PC-9 (cell line): ENCODE measurements around the gene TRAF3IP1. TPM values are rescaled to one million over a fixed set of nuclear protein-coding genes. Genes with fewer than 3 reads are reported as not detected.

Experiments used
- BruUV-seq: library from RNA; stranded (reverse); fragments of 400-500 nt; replicated peaks from 2 replicates; lab custom pipeline; 2021; lab: Mats Ljungman, UMichigan
- CTCF ChIA-PET: fragments of 300-600 bp; sonication (Branson Sonifier 250); formaldehyde crosslinking; loops from one replicate; lab custom pipeline; 2022; ENCODE audit warnings: antibody characterized with exemption; lab: Charles Lee
- POLR2A ChIA-PET: fragments of 300-600 bp; sonication (Branson Sonifier 250); formaldehyde crosslinking; loops from one replicate; lab custom pipeline; 2022; ENCODE audit warnings: antibody characterized with exemption; ENCODE audit not compliant: unreplicated experiment; lab: Charles Lee
- DNase-seq, 2 experiments: peaks; one replicate each; pipeline versions ENCODE4 v3.0.0 to v3.0.0-alpha.2; 2015 to 2022; ENCODE audit warnings: mixed read lengths in 1 of 2
- H2AFZ ChIP-seq: fragments of 200-600 bp; sonication (generic); 2 replicates; pipeline ENCODE4 v1.8.1; 2017; ENCODE audit warnings: antibody characterized with exemption
- H3F3A ChIP-seq: fragments of 200-600 bp; sonication (generic); 2 replicates; pipeline ENCODE4 v1.8.1; 2017; ENCODE audit warnings: antibody characterized with exemption, mild to moderate bottlenecking, low read depth; ENCODE audit not compliant: insufficient read depth
- H3K27ac ChIP-seq: fragments of 200-600 bp; sonication (generic); 2 replicates; pipeline ENCODE4 v1.6.1; 2016; ENCODE audit warnings: mixed run types
- H3K27me3 ChIP-seq: fragments of 200-600 bp; sonication (generic); 2 replicates; pipeline ENCODE4 v1.6.1; 2016; ENCODE audit warnings: low read depth, mixed run types; ENCODE audit not compliant: insufficient read depth
- H3K36me3 ChIP-seq: fragments of 200-600 bp; sonication (generic); 2 replicates; pipeline ENCODE4 v1.6.1; 2016; ENCODE audit warnings: low read depth, mixed run types
- H3K4me1 ChIP-seq: fragments of 200-600 bp; sonication (generic); replicated peaks from 2 replicates; pipeline ENCODE4 v1.6.1; 2016; ENCODE audit warnings: mixed run types; ENCODE audit not compliant: insufficient read depth
- H3K4me2 ChIP-seq: fragments of 200-600 bp; sonication (generic); 2 replicates; pipeline ENCODE4 v1.6.1; 2017; ENCODE audit warnings: mixed run types
- H3K4me3 ChIP-seq: fragments of 200-600 bp; sonication (generic); 2 replicates; pipeline ENCODE4 v1.6.1; 2016; ENCODE audit warnings: mixed run types
- H3K79me2 ChIP-seq: fragments of 200-600 bp; sonication (generic); 2 replicates; pipeline ENCODE4 v1.6.1; 2017; ENCODE audit warnings: low read depth, mixed run types
- H3K9me2 ChIP-seq: fragments of 200-600 bp; sonication (generic); 2 replicates; pipeline ENCODE4 v1.8.1; 2017; ENCODE audit warnings: mild to moderate bottlenecking; ENCODE audit not compliant: insufficient read depth
- H3K9me3 ChIP-seq: fragments of 200-600 bp; sonication (generic); 2 replicates; pipeline ENCODE4 v1.8.1; 2016; ENCODE audit warnings: low read depth; ENCODE audit not compliant: insufficient read depth
- H4K20me1 ChIP-seq: fragments of 200-600 bp; sonication (generic); 2 replicates; pipeline ENCODE4 v1.8.1; 2017; ENCODE audit not compliant: insufficient read depth
- CTCF ChIP-seq: fragments of 200-600 bp; sonication (generic); conservative IDR thresholded peaks from 2 replicates; pipeline ENCODE4 v1.6.1; 2017; ENCODE audit warnings: mixed run types, antibody characterized with exemption, mild to moderate bottlenecking, moderate library complexity
- EZH2 ChIP-seq: fragments of 200-600 bp; sonication (generic); IDR thresholded peaks from 2 replicates; pipeline ENCODE4 v1.8.0; 2017; ENCODE audit warnings: antibody characterized with exemption, low read depth
- intact Hi-C: fragments of 100-400 bp; cut with micrococcal nuclease; formaldehyde crosslinking; loops from one replicate; pipeline ENCODE4 v1.10.0; 2022; ENCODE audit not compliant: unreplicated experiment
- total RNA-seq: library from RNA; stranded (reverse); gene quantifications from 2 replicates; pipeline ENCODE4 v1.2.3, GENCODE V29; 2021

Gene TRAF3IP1
- total RNA-seq, 1 experiment from 2014 or later: 51.7 TPM

GRCh38 chr2:238325694-238326093 is 5.4 kb downstream of the TRAF3IP1 start:
- POLR2A ChIA-PET: no interaction called here
- peaks cover 20% of the 10 kb centered on the region for H3K36me3 ChIP-seq
- H3K9me3 ChIP-seq: no peaks in the 10 kb centered on the region
- no peak for TF ChIP-seq CTCF
- TF ChIP-seq EZH2: no peak
- no peak overlapping the region for H3K27ac ChIP-seq
- no peaks in the 10 kb centered on the region for H3K9me2 ChIP-seq
- peaks cover 14% of the 10 kb centered on the region for H4K20me1 ChIP-seq
- intact Hi-C loops: no loop called here
- H2AFZ ChIP-seq: no peak overlapping the region
- H3K4me2 ChIP-seq: no peak overlapping the region
- no TSS peak for BruUV-seq
- H3K79me2 ChIP-seq: peaks cover 29% of the 10 kb centered on the region
- H3K27me3 ChIP-seq: no peaks in the 10 kb centered on the region
- CTCF ChIA-PET: no interaction called here
- no peak overlapping the region for H3K4me3 ChIP-seq
- H3F3A ChIP-seq: 0 out of 2 replicates have a peak, but pooled peaks cover 6% of the 10 kb centered on the region
- no peak for DNase-seq
- H3K4me1 ChIP-seq: peaks cover 12% of the 10 kb centered on the region

DNA sequence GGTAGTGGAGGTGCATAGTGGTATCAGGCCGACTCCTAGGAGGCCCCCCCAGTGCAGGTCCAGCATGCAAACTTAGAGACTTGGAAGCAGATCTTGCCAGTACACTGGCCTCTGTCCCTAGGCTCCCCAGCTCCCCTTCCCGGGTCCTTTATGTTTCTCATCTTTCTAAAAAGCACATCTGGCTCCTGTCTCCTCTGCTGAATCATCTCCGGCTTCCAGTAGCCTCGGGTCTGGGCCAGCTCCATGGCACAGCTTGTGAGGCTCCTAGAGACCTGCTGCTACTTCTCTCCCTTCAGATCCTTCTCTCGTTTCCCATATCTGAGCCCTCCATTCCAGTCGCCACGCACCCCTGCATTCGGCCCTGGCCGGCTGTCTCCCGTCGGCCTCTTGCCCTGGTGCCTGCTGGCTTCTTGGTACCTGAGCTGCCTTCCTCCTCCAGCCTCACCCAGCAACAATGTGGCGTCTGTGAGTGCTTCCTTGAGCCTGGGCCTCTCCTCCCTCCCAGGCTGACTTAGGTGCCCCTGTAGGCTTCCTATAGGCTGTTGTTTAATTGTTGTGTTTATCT is 6.6 kb downstream of the TRAF3IP1 start:
- BruUV-seq: no TSS peak
- no peak overlapping the region for H3K27ac ChIP-seq
- intact Hi-C loops: no loop called here

DNA sequence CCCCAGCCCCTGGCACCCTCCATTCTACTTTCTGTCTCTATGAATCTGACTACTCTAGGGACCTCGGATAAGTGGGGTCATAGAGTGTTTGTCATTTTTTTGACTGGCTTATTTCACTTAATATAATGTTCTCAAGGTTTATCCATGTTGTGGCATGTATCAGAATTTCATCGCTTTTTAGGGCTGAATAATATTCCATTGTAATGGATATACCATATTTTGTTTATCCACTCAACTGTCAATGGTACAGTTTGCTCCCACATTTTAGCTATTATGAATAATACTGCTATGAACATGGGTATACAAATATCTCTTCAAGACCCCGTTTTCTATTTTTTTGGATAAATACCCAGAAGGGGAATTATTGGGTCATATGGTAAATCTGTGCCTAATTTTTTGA is 7.4 kb downstream of the TRAF3IP1 start:
- Histone ChIP-seq H3K27me3 (no peaks in the 10 kb centered on the region), H2AFZ (no peak overlapping the region), H3F3A (no peaks in the 10 kb centered on the region), H3K9me3 (no peaks in the 10 kb centered on the region), H4K20me1 (peaks cover 14% of the 10 kb centered on the region), H3K36me3 (peaks cover 23% of the 10 kb centered on the region), H3K9me2 (no peaks in the 10 kb centered on the region), H3K4me1 (no peaks in the 10 kb centered on the region), H3K27ac (no peak overlapping the region), H3K4me3 (no peak overlapping the region), H3K4me2 (no peak overlapping the region), H3K79me2 (peaks cover 15% of the 10 kb centered on the region; the same call in 1 of the 2 replicates)
- TF ChIP-seq CTCF: no peak
- no peak for TF ChIP-seq EZH2
- no TSS peak for BruUV-seq
- POLR2A ChIA-PET: interaction anchor here (0.5 kb wide), 1 partner anchor 13 kb away, joined by 3 read pairs; no protein-coding TSS in a partner anchor
- CTCF ChIA-PET: no interaction called here
- intact Hi-C loops: no loop called here
- no peak for DNase-seq

More for the DNA sequence above, 6.6 kb downstream of the TRAF3IP1 start:
- ChIA-PET POLR2A (no interaction called here), CTCF (no interaction called here)
- Histone ChIP-seq H3K4me1 (peaks cover 3% of the 10 kb centered on the region; the same call in 1 of the 2 replicates), H3K79me2 (peaks cover 18% of the 10 kb centered on the region), H3K27me3 (no peaks in the 10 kb centered on the region), H3K9me2 (no peaks in the 10 kb centered on the region), H3K36me3 (peaks cover 23% of the 10 kb centered on the region), H3F3A (no peaks in the 10 kb centered on the region), H3K9me3 (no peaks in the 10 kb centered on the region), H3K4me3 (no peak overlapping the region), H3K4me2 (no peak overlapping the region), H2AFZ (no peak overlapping the region), H4K20me1 (peaks cover 11% of the 10 kb centered on the region)
- no peak for TF ChIP-seq EZH2
- no peak for TF ChIP-seq CTCF
- DNase-seq: no peak
